GM12891 (cell line): ENCODE data around the gene POLR2H.
"Not testable (repeated sequence)": the region's sequence is repeated elsewhere in the genome, so short reads cannot be mapped to it uniquely, and the experiment has no call there.

Experiments
- DNase-seq: peaks from one replicate; pipeline ENCODE4 v3.0.0; 2011; ENCODE audit warnings: low spot score; ENCODE audit not compliant: insufficient read length
- FAIRE-seq: peaks from 2 replicates; lab custom pipeline; 2011; peaks lifted over from hg19 to GRCh38; lab: Jason Lieb, UNC
- PAX5 ChIP-seq: IDR thresholded peaks from 2 replicates; pipeline ENCODE4 v1.6.1; 2011; ENCODE audit warnings: low read length, moderate library complexity, mild to moderate bottlenecking; ENCODE audit not compliant: insufficient read depth, severe bottlenecking
- POLR2A ChIP-seq: IDR thresholded peaks from 2 replicates; pipeline ENCODE4 v1.6.1; 2011; ENCODE audit warnings: low read depth, low read length, control low read depth
- POLR2AphosphoS5 ChIP-seq: IDR thresholded peaks from 2 replicates; pipeline ENCODE4 v1.6.1; 2011; ENCODE audit warnings: low read depth, low read length, control low read depth
- POU2F2 ChIP-seq: IDR thresholded peaks from 2 replicates; pipeline ENCODE4 v1.6.1; 2011; ENCODE audit warnings: low read depth, mild to moderate bottlenecking, control low read depth, low read length, moderate library complexity
- SPI1 ChIP-seq: IDR thresholded peaks from 2 replicates; pipeline ENCODE4 v1.6.1; 2011; ENCODE audit warnings: low read depth, low read length, control low read depth
- TAF1 ChIP-seq: IDR thresholded peaks from 2 replicates; pipeline ENCODE4 v1.6.1; 2011; ENCODE audit warnings: low read depth, low read length, control low read depth

Gene POLR2H

GRCh38 chr3:184336547-184337398 is 24.7 kb upstream of the POLR2H start:
- DNase-seq, result no peak
- no peak for TF ChIP-seq POLR2A
- 0 out of 2 replicates have a peak, but pooled peaks have one; percentile 21 for TF ChIP-seq SPI1
- no peak for TF ChIP-seq POLR2AphosphoS5
- FAIRE-seq, result no peak

- DNase-seq, result no peak
- TF ChIP-seq POLR2A, result no peak
- no peak for TF ChIP-seq SPI1
- TF ChIP-seq PAX5, result no peak
- no peak for TF ChIP-seq TAF1
- TF ChIP-seq POU2F2, result no peak
- no peak for TF ChIP-seq POLR2AphosphoS5
- FAIRE-seq, result no peak
Observed at GRCh38 chr3:184337399-184337714, 24.2 kb upstream of the POLR2H start, which contains the start of gene FAM131A. Gene FAM131A (plus strand): TSS chr3:184337600. CDS start chr3:184337631, 31 bp downstream.

- no peak for FAIRE-seq
- DNase-seq, result no peak
- TF ChIP-seq POLR2A (no peak), POU2F2 (no peak), SPI1 (no peak), PAX5 (no peak), POLR2AphosphoS5 (no peak), TAF1 (no peak)
Observed at GRCh38 chr3:184337981-184338380, 23.5 kb upstream of the POLR2H start.

GRCh38 chr3:184338511-184338945 is 23.0 kb upstream of the POLR2H start:
- TF ChIP-seq SPI1, result no peak
- TF ChIP-seq POLR2A, result no peak
- no peak for TF ChIP-seq POU2F2
- TF ChIP-seq TAF1, result no peak
- TF ChIP-seq PAX5, result no peak
- TF ChIP-seq POLR2AphosphoS5, result no peak
- no peak for DNase-seq
- FAIRE-seq, result no peak

- FAIRE-seq (no peak), DNase-seq (no peak)
- TF ChIP-seq POLR2A (no peak), POU2F2 (no peak), PAX5 (no peak), TAF1 (no peak), POLR2AphosphoS5 (no peak), SPI1 (no peak)
Observed at GRCh38 chr3:184339001-184339400, 22.5 kb upstream of the POLR2H start.

- not testable (repeated sequence) for DNase-seq, FAIRE-seq
Observed at GRCh38 chr3:184339451-184340135, 21.9 kb upstream of the POLR2H start.

- no peak for DNase-seq
- no peak for FAIRE-seq
- TF ChIP-seq TAF1 (no peak), SPI1 (no peak), PAX5 (no peak), POU2F2 (no peak), POLR2A (no peak), POLR2AphosphoS5 (no peak)
Observed at GRCh38 chr3:184341925-184342324, 19.6 kb upstream of the POLR2H start.

- no peak for DNase-seq
- no peak for TF ChIP-seq PAX5
- no peak for FAIRE-seq
Observed at GRCh38 chr3:184343200-184343876, 18.2 kb upstream of the POLR2H start.

GRCh38 chr3:184344579-184345316 is 16.8 kb upstream of the POLR2H start:
- FAIRE-seq, result no peak
- DNase-seq, result no peak
- TF ChIP-seq POLR2A (no peak), PAX5 (no peak), SPI1 (no peak), TAF1 (no peak), POLR2AphosphoS5 (no peak), POU2F2 (no peak)
